ENCODE data around the gene GLDC.

DNA sequence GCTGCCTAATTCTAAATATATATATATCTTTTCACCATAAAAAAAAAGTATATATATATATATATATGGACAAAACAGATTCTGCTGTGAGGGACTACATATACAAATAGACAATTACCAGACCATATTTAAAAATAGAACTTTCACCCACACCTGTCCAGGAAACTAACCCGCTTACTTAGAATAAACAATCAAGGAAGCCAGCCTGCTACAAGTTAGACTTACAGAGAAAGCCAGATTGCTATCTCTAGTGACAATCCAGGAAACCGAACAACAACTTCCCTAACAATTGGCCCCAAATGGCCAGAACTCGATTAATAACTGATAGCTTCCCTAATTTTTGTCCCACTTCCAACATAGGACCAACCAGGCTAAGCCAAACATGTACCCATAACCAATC lies 5.9 kb downstream of the GLDC start:
- TF ChIP-seq, protein P1, sequence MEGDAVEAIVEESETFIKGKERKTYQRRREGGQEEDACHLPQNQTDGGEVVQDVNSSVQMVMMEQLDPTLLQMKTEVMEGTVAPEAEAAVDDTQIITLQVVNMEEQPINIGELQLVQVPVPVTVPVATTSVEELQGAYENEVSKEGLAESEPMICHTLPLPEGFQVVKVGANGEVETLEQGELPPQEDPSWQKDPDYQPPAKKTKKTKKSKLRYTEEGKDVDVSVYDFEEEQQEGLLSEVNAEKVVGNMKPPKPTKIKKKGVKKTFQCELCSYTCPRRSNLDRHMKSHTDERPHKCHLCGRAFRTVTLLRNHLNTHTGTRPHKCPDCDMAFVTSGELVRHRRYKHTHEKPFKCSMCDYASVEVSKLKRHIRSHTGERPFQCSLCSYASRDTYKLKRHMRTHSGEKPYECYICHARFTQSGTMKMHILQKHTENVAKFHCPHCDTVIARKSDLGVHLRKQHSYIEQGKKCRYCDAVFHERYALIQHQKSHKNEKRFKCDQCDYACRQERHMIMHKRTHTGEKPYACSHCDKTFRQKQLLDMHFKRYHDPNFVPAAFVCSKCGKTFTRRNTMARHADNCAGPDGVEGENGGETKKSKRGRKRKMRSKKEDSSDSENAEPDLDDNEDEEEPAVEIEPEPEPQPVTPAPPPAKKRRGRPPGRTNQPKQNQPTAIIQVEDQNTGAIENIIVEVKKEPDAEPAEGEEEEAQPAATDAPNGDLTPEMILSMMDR (IDR thresholded peaks at IDR 0.05; ENCODE audit: low read length), result no peak
- TF ChIP-seq EZH2phosphoT487 (IDR thresholded peaks at IDR 0.05; ENCODE audit: low read length) (no peak), EZH2 (optimal IDR thresholded peaks at IDR 0.05; ENCODE audit: low read depth, low read length) (no peak)

Data from MM.1S (cell line).